ENCODE results near the gene MACROD2. TPM values are rescaled to one million over a fixed set of nuclear protein-coding genes. Genes with fewer than 3 reads are reported as not detected.

MACROD2 gene
- total and polyA plus RNA-seq, 2 of the 4 experiments (the other 2 are of a cell fraction) = not detected

DNA sequence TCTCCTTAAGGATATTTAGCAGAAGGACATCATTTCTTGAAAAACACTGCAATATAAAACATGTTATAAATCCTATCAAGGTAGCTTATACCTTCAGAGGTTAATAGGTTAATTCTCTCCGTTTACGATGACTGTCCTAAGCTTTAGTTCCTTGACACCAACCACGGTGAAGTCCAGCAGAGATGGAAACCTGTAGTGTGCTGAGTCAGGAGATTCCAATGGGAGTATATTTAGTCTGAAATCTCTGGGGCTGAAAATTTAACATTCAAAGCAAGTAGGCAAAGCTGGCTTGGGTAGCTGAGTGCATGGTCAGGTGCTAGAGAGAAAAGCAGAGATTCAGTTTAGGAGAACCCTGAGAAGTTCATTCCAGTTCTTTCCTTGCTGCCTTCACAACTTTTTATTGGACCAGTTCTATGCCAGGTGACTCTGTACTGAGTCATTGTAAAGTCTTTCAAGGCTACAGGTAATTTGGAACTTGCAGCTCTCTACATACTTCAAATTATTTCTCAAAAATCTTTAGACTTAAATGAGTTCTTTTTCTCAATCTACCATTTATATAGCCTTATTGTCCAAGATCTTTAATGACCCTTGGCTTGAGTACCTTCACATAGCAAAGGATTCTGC is 1351.5 kb downstream of the MACROD2 start:
- H3K27ac ChIP-seq (ENCODE audit: insufficient read depth, low read length) = no peak overlapping the region
- H2AFZ ChIP-seq (replicated peaks; ENCODE audit: low read length, poor library complexity) = no peak overlapping the region
- no peaks in the 10 kb centered on the region for H4K20me1 ChIP-seq (ENCODE audit: insufficient read depth, low read length)
- no peak overlapping the region for H3K14ac ChIP-seq (replicated peaks; ENCODE audit: low read depth, low read length)
- peak; percentile 21; the same call in 1 of the 2 replicates for TF ChIP-seq MAFK (IDR thresholded peaks at IDR 0.05; ENCODE audit: low read depth, low read length)
- TF ChIP-seq BHLHE40 (IDR thresholded peaks at IDR 0.05; ENCODE audit: low read depth, low read length) = no peak
- H4K8ac ChIP-seq (ENCODE audit: low read depth in 2 of 2, low read length in 2 of 2) = no peak overlapping the region
- in situ Hi-C loops (cut with MboI; ENCODE audit: low sequenced_read_pairs) (no loop called here), dilution Hi-C loops (cut with HindIII; ENCODE audit: low sequenced_read_pairs, unreplicated experiment) (no loop called here), intact Hi-C loops (cut with micrococcal nuclease) (no loop called here)
- ChIA-PET CTCF (no interaction called here), POLR2A (ENCODE audit: unreplicated experiment) (no interaction called here)
- H4K5ac ChIP-seq (ENCODE audit: low read depth, low read length) = no peak overlapping the region
- H3K4me2 ChIP-seq (ENCODE audit: low read depth, low read length) = no peak overlapping the region
- H3K9me3 ChIP-seq (ENCODE audit: control insufficient read depth, insufficient read depth, low read length) = peaks cover 6% of the 10 kb centered on the region
- H3K4me1 ChIP-seq (ENCODE audit: control insufficient read depth, insufficient read depth, low read length) = no peaks in the 10 kb centered on the region
- no peaks in the 10 kb centered on the region for H3K27me3 ChIP-seq (ENCODE audit: control insufficient read depth, insufficient read depth, low read length)
- WGBS, 2 experiments (ENCODE audit: extremely low coverage in 2 of 2, insufficient read length in 1 of 2) = no CpG with 5 or more reads among the region's 3 CpGs
- H3K9ac ChIP-seq (ENCODE audit: low read depth, low read length) = no peak overlapping the region
- H2BK5ac ChIP-seq (ENCODE audit: low read depth, low read length, poor library complexity, severe bottlenecking) = no peak overlapping the region
- H4K91ac ChIP-seq (ENCODE audit: insufficient read depth, low read depth, low read length) = no peak overlapping the region
- no peak overlapping the region for H3K4ac ChIP-seq (ENCODE audit: low read depth, low read length)
- H2AK5ac ChIP-seq (ENCODE audit: low read depth, low read length) = no peak overlapping the region
- no peak overlapping the region for H2BK120ac ChIP-seq (ENCODE audit: low read depth, low read length)
- H3K56ac ChIP-seq (ENCODE audit: extremely low read depth, insufficient read depth, low read length) = no peak overlapping the region
- no peak overlapping the region for H3K4me3 ChIP-seq (ENCODE audit: insufficient read depth, low read depth, low read length)
- no peak for DNase-seq
- H3K23ac ChIP-seq (ENCODE audit: low read depth, low read length) = no peak overlapping the region
- no TSS peak for BruUV-seq (replicated peaks)
- no peak overlapping the region for H3K18ac ChIP-seq (ENCODE audit: low read depth, low read length)
- no peaks in the 10 kb centered on the region for H3K79me1 ChIP-seq (ENCODE audit: low read depth in 1 of 2, low read length in 2 of 2)
- no peak overlapping the region for H2AK9ac ChIP-seq (replicated peaks; ENCODE audit: low read depth, low read length, poor library complexity)
- no peaks in the 10 kb centered on the region for H3K9me1 ChIP-seq (ENCODE audit: insufficient read depth, low read length)
- H2BK20ac ChIP-seq (ENCODE audit: low read depth, low read length) = no peak overlapping the region
- ATAC-seq (ENCODE audit: low read depth) = no peak
- H2BK15ac ChIP-seq (ENCODE audit: low read depth, low read length) = no peak overlapping the region
- no peaks in the 10 kb centered on the region for H3K36me3 ChIP-seq (ENCODE audit: control insufficient read depth, insufficient read depth, low read length)

All from IMR-90 (cell line).